DOHH2 (cell line): ENCODE results near the gene KRTAP5-2.

ENCODE experiments used
- H3F3A ChIP-seq: fragments of 200-600 bp; sonication (generic), shearing (Covaris generic); 2 replicates; pipeline ENCODE4 v1.6.0; 2016; ENCODE audit warnings: antibody characterized with exemption, mild to moderate bottlenecking; ENCODE audit not compliant: control insufficient read depth, insufficient read depth
- H3K27ac ChIP-seq: fragments of 200-600 bp; sonication (generic); 2 replicates; pipeline ENCODE4 v1.5.1; 2014; ENCODE audit warnings: low read depth, mild to moderate bottlenecking, low read length, moderate library complexity
- H3K27me3 ChIP-seq: fragments of 200-600 bp; sonication (generic); 2 replicates; pipeline ENCODE4 v1.6.1; 2014; ENCODE audit warnings: mild to moderate bottlenecking, low read length, mixed read lengths; ENCODE audit not compliant: control insufficient read depth
- H3K36me3 ChIP-seq: fragments of 200-600 bp; sonication (generic); 2 replicates; pipeline ENCODE4 v1.6.1; 2014; ENCODE audit warnings: mild to moderate bottlenecking, low read length, moderate library complexity, mixed read lengths; ENCODE audit not compliant: control insufficient read depth
- H3K4me1 ChIP-seq: fragments of 200-600 bp; sonication (generic); 2 replicates; pipeline ENCODE4 v1.6.1; 2014; ENCODE audit warnings: mild to moderate bottlenecking, low read length, mixed read lengths; ENCODE audit not compliant: control insufficient read depth
- H3K4me2 ChIP-seq: fragments of 200-600 bp; sonication (generic); 2 replicates; pipeline ENCODE4 v1.6.0; 2014; ENCODE audit warnings: mild to moderate bottlenecking, low read length, moderate library complexity
- H3K4me3 ChIP-seq: fragments of 200-600 bp; sonication (generic); 2 replicates; pipeline ENCODE4 v1.5.1; 2014; ENCODE audit warnings: mild to moderate bottlenecking, low read length, mixed read lengths
- H3K79me2 ChIP-seq: fragments of 200-600 bp; sonication (generic); 2 replicates; pipeline ENCODE4 v1.6.1; 2014; ENCODE audit warnings: mild to moderate bottlenecking, low read length, mixed read lengths; ENCODE audit not compliant: control insufficient read depth
- H3K9me2 ChIP-seq: fragments of 200-600 bp; sonication (generic); replicated peaks from 2 replicates; pipeline ENCODE4 v1.6.1; 2014; ENCODE audit warnings: mild to moderate bottlenecking, low read length, mixed read lengths; ENCODE audit not compliant: control insufficient read depth
- H3K9me3 ChIP-seq: fragments of 200-600 bp; sonication (generic); 2 replicates; pipeline ENCODE4 v1.6.1; 2014; ENCODE audit warnings: antibody characterized with exemption, low read length, mixed read lengths; ENCODE audit not compliant: control insufficient read depth, insufficient read depth
- H4K20me1 ChIP-seq: fragments of 200-600 bp; sonication (generic); 2 replicates; pipeline ENCODE4 v1.6.0; 2014; ENCODE audit warnings: low read depth, mild to moderate bottlenecking, antibody characterized with exemption, low read length, moderate library complexity; ENCODE audit not compliant: control insufficient read depth, insufficient read depth
- CTCF ChIP-seq: fragments of 200-600 bp; sonication (generic); IDR thresholded peaks from one replicate; pipeline ENCODE4 v1.5.1; 2014; ENCODE audit warnings: antibody characterized with exemption, mild to moderate bottlenecking, low read depth, low read length; ENCODE audit not compliant: poor library complexity, severe bottlenecking
- EZH2phosphoT487 ChIP-seq: fragments of 200-600 bp; sonication (generic); IDR thresholded peaks from 2 replicates; pipeline ENCODE4 v1.6.1; 2017; ENCODE audit warnings: borderline replicate concordance, mild to moderate bottlenecking, antibody characterized with exemption, low read length, moderate library complexity, mixed read lengths

The KRTAP5-2 gene

GRCh38 chr11:1640076-1640946, 42.2 kb upstream of the KRTAP5-2 start:
- Histone ChIP-seq H3K27me3 (no peaks in the 10 kb centered on the region), H3K9me3 (no peaks in the 10 kb centered on the region), H3K27ac (no peak overlapping the region), H3K9me2 (no peaks in the 10 kb centered on the region), H3K4me2 (no peak overlapping the region), H3K36me3 (no peaks in the 10 kb centered on the region), H3K4me3 (no peak overlapping the region), H4K20me1 (no peaks in the 10 kb centered on the region), H3K79me2 (no peaks in the 10 kb centered on the region), H3F3A (no peaks in the 10 kb centered on the region), H3K4me1 (no peaks in the 10 kb centered on the region)
- TF ChIP-seq EZH2phosphoT487 (no peak), CTCF (peak; percentile 97)

GRCh38 chr11:1639666-1640065, 41.6 kb upstream of the KRTAP5-2 start:
- H3K4me1 ChIP-seq = no peaks in the 10 kb centered on the region
- H3K9me3 ChIP-seq = no peaks in the 10 kb centered on the region

GRCh38 chr11:1639102-1639620, 41.1 kb upstream of the KRTAP5-2 start:
- Histone ChIP-seq H3K36me3 (no peaks in the 10 kb centered on the region), H3F3A (no peaks in the 10 kb centered on the region), H3K4me2 (no peak overlapping the region), H3K27ac (no peak overlapping the region), H3K9me3 (no peaks in the 10 kb centered on the region), H3K4me1 (no peaks in the 10 kb centered on the region), H3K27me3 (no peaks in the 10 kb centered on the region), H4K20me1 (no peaks in the 10 kb centered on the region), H3K4me3 (no peak overlapping the region), H3K9me2 (no peaks in the 10 kb centered on the region), H3K79me2 (no peaks in the 10 kb centered on the region)
- no peak for TF ChIP-seq CTCF
- TF ChIP-seq EZH2phosphoT487 = no peak

More at GRCh38 chr11:1639666-1640065, 41.6 kb upstream of the KRTAP5-2 start:
- Histone ChIP-seq H3K27me3 (no peaks in the 10 kb centered on the region), H3K36me3 (no peaks in the 10 kb centered on the region), H3K27ac (no peak overlapping the region), H3K4me3 (no peak overlapping the region), H4K20me1 (no peaks in the 10 kb centered on the region), H3K79me2 (no peaks in the 10 kb centered on the region), H3K4me2 (no peak overlapping the region), H3F3A (no peaks in the 10 kb centered on the region), H3K9me2 (no peaks in the 10 kb centered on the region)
- TF ChIP-seq EZH2phosphoT487 = no peak
- TF ChIP-seq CTCF = no peak
